ENCODE data around the gene NDUFB3. TPM values are rescaled to one million over a fixed set of nuclear protein-coding genes. Genes with fewer than 3 reads are reported as not detected.
"Not testable (repeated sequence)": the region's sequence is repeated elsewhere in the genome, so short reads cannot be mapped to it uniquely, and the experiment has no call there.

The NDUFB3 gene
- total and polyA plus RNA-seq, 7 donors, result 85.3 to 370 (median 97.9) TPM

- TF ChIP-seq POLR2A (IDR thresholded peaks at IDR 0.05), result no peak
- no peak for TF ChIP-seq CTCF (IDR thresholded peaks at IDR 0.05)
- TF ChIP-seq EP300 (IDR thresholded peaks at IDR 0.05), result no peak
- no peak for TF ChIP-seq POLR2AphosphoS5 (IDR thresholded peaks at IDR 0.05)
- WGBS, 2 donors, result 46 to 71% methylated on average over 4 of the region's 4 CpGs
- peaks cover 0 to 6% (median 0%) of the 10 kb centered on the region in 4 donors for H3K4me1 ChIP-seq
- H3K4me3 ChIP-seq, result no peak overlapping the region
- no peaks in the 10 kb centered on the region for H3K27me3 ChIP-seq
- intact Hi-C loops (cut with DNase I), result no loop called here
- H3K27ac ChIP-seq, result no peak overlapping the region
- no peaks in the 10 kb centered on the region for H3K36me3 ChIP-seq
- no peaks in the 10 kb centered on the region for H3K9me3 ChIP-seq
- DNase-seq, result no peak
These were observed 30.8 kb upstream of the NDUFB3 start for GRCh38 chr2:201040867-201041628.

- not testable (repeated sequence) for H3K27me3 ChIP-seq
- WGBS, 2 donors, result 97 to 98% methylated on average over 36 of the region's 36 CpGs
These were observed 29.4 kb upstream of the NDUFB3 start for GRCh38 chr2:201042451-201042850.

GRCh38 chr2:201043050-201043449, 28.8 kb upstream of the NDUFB3 start:
- H3K9me3 ChIP-seq; H3K4me3 ChIP-seq; intact Hi-C loops (cut with DNase I); DNase-seq; H3K27me3 ChIP-seq; H3K36me3 ChIP-seq; H3K27ac ChIP-seq; H3K4me1 ChIP-seq: not testable (repeated sequence)
- 88 to 95% methylated on average over 5 of the region's 5 CpGs for WGBS, 2 donors

More at GRCh38 chr2:201042451-201042850, 29.4 kb upstream of the NDUFB3 start:
- H3K9me3 ChIP-seq; H3K27ac ChIP-seq; H3K4me3 ChIP-seq; DNase-seq; H3K4me1 ChIP-seq; intact Hi-C loops (cut with DNase I); H3K36me3 ChIP-seq: not testable (repeated sequence)

- intact Hi-C loops (cut with DNase I), result no loop called here
- H3K27me3 ChIP-seq, result no peaks in the 10 kb centered on the region
- H3K4me1 ChIP-seq, result peaks cover 0 to 6% (median 0%) of the 10 kb centered on the region in 4 donors
- no peak overlapping the region for H3K4me3 ChIP-seq
- WGBS, 2 donors, result 96 to 98% methylated on average over 2 of the region's 2 CpGs
- H3K9me3 ChIP-seq, result no peaks in the 10 kb centered on the region
- TF ChIP-seq EP300 (IDR thresholded peaks at IDR 0.05) (no peak), POLR2A (IDR thresholded peaks at IDR 0.05) (no peak), POLR2AphosphoS5 (IDR thresholded peaks at IDR 0.05) (no peak), CTCF (IDR thresholded peaks at IDR 0.05) (no peak)
- H3K36me3 ChIP-seq, result peaks cover 0 to 4% (median 0%) of the 10 kb centered on the region in 4 donors
- DNase-seq, result no peak
- H3K27ac ChIP-seq, result no peak overlapping the region
These were observed 24.9 kb upstream of the NDUFB3 start for GRCh38 chr2:201046881-201047280.

GRCh38 chr2:201049455-201049854, 22.3 kb upstream of the NDUFB3 start:
- Histone ChIP-seq H3K9me3 (no peaks in the 10 kb centered on the region), H3K4me1 (peaks cover 0 to 6% (median 0%) of the 10 kb centered on the region in 4 donors), H3K27ac (no peak overlapping the region), H3K27me3 (no peaks in the 10 kb centered on the region), H3K4me3 (no peak overlapping the region), H3K36me3 (peaks cover 0 to 12% (median 0%) of the 10 kb centered on the region in 4 donors)
- intact Hi-C loops (cut with DNase I), result no loop called here
- TF ChIP-seq CTCF (IDR thresholded peaks at IDR 0.05) (no peak), EP300 (IDR thresholded peaks at IDR 0.05) (no peak), POLR2AphosphoS5 (IDR thresholded peaks at IDR 0.05) (no peak), POLR2A (IDR thresholded peaks at IDR 0.05) (no peak)
- no peak for DNase-seq
- 93 to 96% methylated on average over 11 of the region's 11 CpGs for WGBS, 2 donors
